Pancreas (tissue), 10 donors: ENCODE results near the gene CCDC12. TPM values are rescaled to one million over a fixed set of nuclear protein-coding genes. Genes with fewer than 3 reads are reported as not detected.

Experiments
- ATAC-seq, 4 donors: fragments of 200-7000 bp; cut with Tn5 transposase; one replicate each; pipeline versions ENCODE4 v1.8.0 to v1.9.1; 2020; ENCODE audit warnings: mild to moderate bottlenecking in 4 of 4, moderate library complexity in 4 of 4
- DNase-seq, 6 donors: peaks; one replicate each; pipeline ENCODE4 v3.0.0-alpha.2; 2020
- FAIRE-seq: peaks from 2 replicates; lab custom pipeline; 2012; peaks lifted over from hg19 to GRCh38; lab: Jason Lieb, UNC
- H3K27ac ChIP-seq, 4 donors: fragments of 200-600 bp; sonication (generic); 1 replicate in 3 of 4; 2 replicates in 1 of 4; pipeline versions ENCODE4 v1.5.0 to v1.8.0; 2020
- H3K27me3 ChIP-seq, 4 donors: fragments of 200-600 bp; one replicate each; pipeline ENCODE4 v1.8.0; 2021
- H3K36me3 ChIP-seq, 3 donors: fragments of 200-600 bp; sonication (generic) in 1 of 3; one replicate each; pipeline versions ENCODE4 v1.5.0 to v1.8.0; 2020 to 2021
- H3K4me1 ChIP-seq, 3 donors: fragments of 200-600 bp; one replicate each; pipeline ENCODE4 v1.8.0; 2021
- H3K4me3 ChIP-seq, 4 donors: fragments of 200-600 bp; sonication (generic) in 2 of 4; one replicate each; pipeline versions ENCODE4 v1.5.0 to v1.8.0; 2020 to 2021
- H3K9me3 ChIP-seq, 4 donors: fragments of 200-600 bp; one replicate each; pipeline ENCODE4 v1.8.0; 2021
- WGBS, 2 donors: extraction: QIAGEN DNeasy Blood & Tissue Kit; methylation state at CpG; one replicate each; pipeline ENCODE4 v1.1.7; 2013; 5-methylcytosine and 5-hydroxymethylcytosine counted together
- intact Hi-C, 3 donors: fragments of 100-400 bp; cut with DNase I; formaldehyde crosslinking; loops; one replicate each; pipeline versions ENCODE4 v1.11.1 to v1.14.2; 2022
- polyA plus RNA-seq, 2 donors: library from polyadenylated mRNA; stranded (reverse); fragments of 200-250 nt; gene quantifications; one replicate each; pipeline ENCODE4 v1.2.3, GENCODE V29; 2013
- total RNA-seq, 6 donors: library from RNA; stranded (reverse); fragmentation: NEBNext Ultra II Directional in 4 of 6; extraction: Animal tissue kit (Norgen Biotek cat#: 25700) in 4 of 6; gene quantifications; one replicate each; pipeline versions ENCODE4 v1.2.1 to v1.2.4, GENCODE V29; 2021 to 2023
- TF ChIP-seq, protein P1 (sequence below), 4 donors: fragments of 200-600 bp; sonication (generic) in 3 of 4; IDR thresholded peaks; one replicate each; pipeline versions ENCODE4 v1.5.0 to v1.8.0; 2021; ENCODE audit warnings: antibody characterized with exemption in 4 of 4
- donor health status: healthy with polysubstance abuse.
- donor health status: DM: no; HTN: no; CAD: no; lungs with moderate emphysema.
- donor health status: DM: no; HTN: no; CAD: no.
- donor health status: control.
- donor health status: control.
- donor health status: Bipolar disorder and iron deficiency.
- donor health status: DM: yes; HTN: yes; CAD: no.
- donor health status: DM: no; HTN: no; CAD: no.
- donor health status: DM: no; HTN: no; CAD: no.
- donor health status: DM: yes; HTN: yes; CAD: no.

The CCDC12 gene
- total and polyA plus RNA-seq, 8 donors = 20.7 to 82.8 (median 24.9) TPM

DNA sequence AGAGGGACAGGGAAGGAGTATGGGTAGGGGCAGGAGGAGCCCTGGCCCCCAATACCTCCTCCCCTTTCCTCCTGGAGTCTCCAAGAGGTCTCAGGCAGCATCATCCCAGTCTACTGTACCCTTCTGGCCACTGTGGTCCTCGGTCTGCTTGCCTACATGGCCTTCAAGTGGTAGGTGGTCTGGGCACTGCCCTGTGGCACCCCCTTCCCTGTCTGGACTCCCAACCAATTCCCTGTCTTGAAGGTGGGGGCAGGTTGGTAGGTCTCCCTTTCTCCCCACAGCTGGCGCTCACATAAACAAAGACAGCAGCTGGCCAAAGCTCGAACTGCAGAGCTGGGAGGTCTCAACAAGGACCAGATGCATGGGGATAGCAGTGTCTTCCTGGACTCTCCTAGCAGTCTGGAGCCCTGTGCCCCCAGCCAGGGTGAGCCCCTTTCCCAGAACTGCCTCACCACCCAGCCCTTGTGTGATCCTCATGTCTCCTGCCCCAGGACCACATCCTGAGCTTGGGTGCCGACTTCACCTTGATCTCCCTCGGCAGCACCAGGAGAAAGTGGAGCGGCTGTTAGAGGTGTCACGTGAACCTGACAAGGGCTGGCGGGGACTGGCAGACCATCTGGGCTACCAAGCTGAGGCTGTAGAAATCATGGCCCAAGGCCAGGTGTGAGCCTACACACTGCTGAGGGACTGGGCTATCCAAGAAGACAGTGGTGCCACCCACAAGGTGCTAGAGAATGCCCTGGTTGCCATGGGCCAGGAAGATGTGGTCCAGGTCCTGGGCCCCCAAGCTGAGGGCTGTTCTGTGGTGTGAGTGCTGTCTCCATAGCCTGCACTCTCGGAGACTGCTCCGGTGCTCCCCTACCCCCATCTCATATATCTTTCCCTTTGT lies 36.0 kb upstream of the CCDC12 start:
- H3K27me3 ChIP-seq = no peaks in the 10 kb centered on the region
- ATAC-seq (no peak), DNase-seq (peak in 3 of 6 donors; percentile 22 to 40 (median 29)), FAIRE-seq (no peak)
- H3K9me3 ChIP-seq = no peaks in the 10 kb centered on the region
- peaks cover 0 to 2% (median 0%) of the 10 kb centered on the region in 3 donors for H3K36me3 ChIP-seq
- H3K4me3 ChIP-seq = no peak overlapping the region
- TF ChIP-seq, protein P1, sequence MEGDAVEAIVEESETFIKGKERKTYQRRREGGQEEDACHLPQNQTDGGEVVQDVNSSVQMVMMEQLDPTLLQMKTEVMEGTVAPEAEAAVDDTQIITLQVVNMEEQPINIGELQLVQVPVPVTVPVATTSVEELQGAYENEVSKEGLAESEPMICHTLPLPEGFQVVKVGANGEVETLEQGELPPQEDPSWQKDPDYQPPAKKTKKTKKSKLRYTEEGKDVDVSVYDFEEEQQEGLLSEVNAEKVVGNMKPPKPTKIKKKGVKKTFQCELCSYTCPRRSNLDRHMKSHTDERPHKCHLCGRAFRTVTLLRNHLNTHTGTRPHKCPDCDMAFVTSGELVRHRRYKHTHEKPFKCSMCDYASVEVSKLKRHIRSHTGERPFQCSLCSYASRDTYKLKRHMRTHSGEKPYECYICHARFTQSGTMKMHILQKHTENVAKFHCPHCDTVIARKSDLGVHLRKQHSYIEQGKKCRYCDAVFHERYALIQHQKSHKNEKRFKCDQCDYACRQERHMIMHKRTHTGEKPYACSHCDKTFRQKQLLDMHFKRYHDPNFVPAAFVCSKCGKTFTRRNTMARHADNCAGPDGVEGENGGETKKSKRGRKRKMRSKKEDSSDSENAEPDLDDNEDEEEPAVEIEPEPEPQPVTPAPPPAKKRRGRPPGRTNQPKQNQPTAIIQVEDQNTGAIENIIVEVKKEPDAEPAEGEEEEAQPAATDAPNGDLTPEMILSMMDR (IDR thresholded peaks at IDR 0.05) = no peak
- WGBS, 2 donors = 79 to 80% methylated on average over 10 of the region's 10 CpGs
- intact Hi-C loops = no loop called here
- H3K27ac ChIP-seq = no peak overlapping the region
- peaks cover 0 to 11% (median 6%) of the 10 kb centered on the region in 3 donors for H3K4me1 ChIP-seq

- Histone ChIP-seq H3K4me1 (peaks cover 0 to 5% (median 3%) of the 10 kb centered on the region in 3 donors), H3K27ac (no peak overlapping the region), H3K27me3 (no peaks in the 10 kb centered on the region), H3K4me3 (no peak overlapping the region), H3K9me3 (no peaks in the 10 kb centered on the region), H3K36me3 (peaks cover 0 to 11% (median 0%) of the 10 kb centered on the region in 3 donors)
- intact Hi-C loops = no loop called here
- TF ChIP-seq, protein P1 (IDR thresholded peaks at IDR 0.05) = no peak
- FAIRE-seq (no peak), DNase-seq (no peak), ATAC-seq (no peak)
- 77 to 81% methylated on average over 6 of the region's 6 CpGs for WGBS, 2 donors
Measured at GRCh38 chr3:47011371-47011770, 34.8 kb upstream of the CCDC12 start.

DNA sequence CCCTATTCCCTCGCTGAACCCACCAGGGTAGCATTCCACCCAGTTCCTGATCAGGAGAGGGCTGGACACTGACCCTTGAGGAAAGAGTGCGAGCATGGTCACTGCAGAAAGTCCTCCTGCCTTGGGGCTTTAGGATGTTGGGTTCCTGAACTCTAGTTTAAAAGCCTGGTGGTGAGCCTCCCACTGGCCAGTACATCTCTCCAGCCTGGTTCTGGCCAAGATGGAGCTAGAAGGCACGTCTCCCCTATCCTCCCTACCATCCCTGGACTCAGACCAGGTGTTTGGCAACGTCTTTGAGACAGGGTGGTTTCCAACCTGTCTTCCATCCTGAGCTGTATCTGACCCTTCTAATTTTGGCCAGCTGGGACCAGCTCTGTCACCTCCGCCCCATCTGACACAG lies 34.4 kb upstream of the CCDC12 start:
- WGBS, 2 donors = 73 to 81% methylated on average over 5 of the region's 5 CpGs
- H3K4me1 ChIP-seq = peaks cover 0 to under 1% (median 0%) of the 10 kb centered on the region in 3 donors
- FAIRE-seq (no peak), ATAC-seq (no peak), DNase-seq (peak in 1 of 6 donors; percentile 13)
- H3K27me3 ChIP-seq = no peaks in the 10 kb centered on the region
- TF ChIP-seq, protein P1 (IDR thresholded peaks at IDR 0.05) = no peak
- intact Hi-C loops = no loop called here
- H3K4me3 ChIP-seq = no peak overlapping the region
- H3K9me3 ChIP-seq = no peaks in the 10 kb centered on the region
- no peak overlapping the region for H3K27ac ChIP-seq
- peaks cover 0 to 11% (median 0%) of the 10 kb centered on the region in 3 donors for H3K36me3 ChIP-seq

GRCh38 chr3:47010111-47010712 lies 33.7 kb upstream of the CCDC12 start:
- DNase-seq (peak in 4 of 6 donors; percentile 10 to 41 (median 28)), ATAC-seq (no peak), FAIRE-seq (no peak)
- 83 to 84% methylated on average over 23 of the region's 23 CpGs for WGBS, 2 donors
- peaks cover 0 to 18% (median 0%) of the 10 kb centered on the region in 3 donors for H3K36me3 ChIP-seq
- H3K9me3 ChIP-seq = no peaks in the 10 kb centered on the region
- no peaks in the 10 kb centered on the region for H3K4me1 ChIP-seq
- TF ChIP-seq, protein P1 (IDR thresholded peaks at IDR 0.05) = no peak
- no peaks in the 10 kb centered on the region for H3K27me3 ChIP-seq
- intact Hi-C loops = no loop called here
- H3K27ac ChIP-seq = peak overlapping the region in 3 of 4 donors; percentile 33 to 67 (median 52)
- H3K4me3 ChIP-seq = peak overlapping the region in 2 of 4 donors; percentile 35 to 60
